Activated effector memory CD4-positive, alpha-beta T cell treated with anti-CD3 and anti-CD28 coated beads, Interleukin-2, amount 50 U/mL, for 16 hours (primary cell): Measurements from ENCODE around the gene RASGEF1B.
"Not testable (repeated sequence)": the region's sequence is repeated elsewhere in the genome, so short reads cannot be mapped to it uniquely, and the experiment has no call there.

Experiments used
- DNase-seq: peaks from one replicate; pipeline ENCODE4 v3.0.0-alpha.2; 2020

Gene RASGEF1B

DNA sequence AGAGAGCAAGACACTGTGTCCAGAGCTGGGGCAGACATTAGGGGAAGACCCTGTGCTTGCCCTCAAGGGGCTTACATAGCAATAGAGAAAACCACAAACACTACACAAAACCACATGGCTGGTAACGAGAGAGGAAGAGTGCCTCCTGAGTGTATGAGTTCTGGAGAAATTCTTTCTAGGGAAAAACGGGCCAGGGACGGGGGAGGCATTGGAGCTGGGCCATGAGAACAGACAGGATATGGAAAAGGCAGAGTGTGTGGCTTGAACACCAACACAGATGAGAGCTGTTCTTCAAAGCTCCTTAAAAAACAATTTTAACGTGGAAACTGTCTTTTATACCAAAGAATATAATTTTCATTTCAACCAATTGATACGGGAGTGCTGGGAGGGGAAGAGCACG is 42.7 kb downstream of the RASGEF1B start:
- DNase-seq: no peak

DNA sequence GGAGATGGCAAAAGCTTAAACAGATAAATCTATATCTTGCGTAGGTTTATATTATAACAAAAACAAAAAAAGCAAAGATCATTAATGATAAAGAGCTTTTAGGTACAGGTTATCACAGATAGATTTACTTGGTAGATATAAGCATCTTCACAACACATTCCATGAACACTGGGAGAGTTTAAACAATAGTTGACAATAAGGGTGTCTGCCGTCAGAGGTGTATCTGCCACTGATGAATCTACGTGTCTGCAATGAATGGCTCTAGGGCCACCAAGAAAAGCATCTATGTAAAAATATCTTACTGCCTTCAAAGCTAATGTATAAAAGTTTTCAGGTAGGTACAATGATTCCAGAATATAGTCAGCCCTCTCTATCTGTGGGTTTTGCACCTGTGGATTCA is 43.7 kb downstream of the RASGEF1B start:
- no peak for DNase-seq

DNA sequence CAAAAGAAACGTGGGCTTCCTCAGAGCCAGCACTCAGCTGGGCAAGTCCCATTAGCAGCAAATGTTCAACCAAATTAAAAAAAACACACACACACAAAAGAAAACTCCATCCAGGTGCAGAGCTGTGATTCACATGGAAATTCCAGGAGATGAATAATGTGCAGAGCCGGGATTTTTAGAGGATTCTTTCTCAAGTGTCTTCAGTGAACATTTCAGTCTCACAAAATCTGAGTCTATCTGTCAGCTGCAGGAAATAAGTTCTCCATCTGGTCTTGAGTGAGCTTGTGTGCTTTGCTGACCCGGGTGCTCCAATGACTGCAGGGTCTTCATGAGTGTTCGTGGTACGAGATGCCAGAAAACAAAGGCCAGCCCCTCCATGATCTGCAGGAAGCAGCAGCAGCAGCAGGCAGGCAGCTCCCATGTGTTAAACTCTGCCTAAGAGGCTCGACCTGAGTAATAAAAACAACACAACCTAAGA is 44.3 kb downstream of the RASGEF1B start:
- DNase-seq: no peak

- DNase-seq: no peak
Observed at GRCh38 chr4:81426770-81427289, 44.9 kb downstream of the RASGEF1B start.

- no peak for DNase-seq
Observed at GRCh38 chr4:81424816-81425755, 46.6 kb downstream of the RASGEF1B start.

DNA sequence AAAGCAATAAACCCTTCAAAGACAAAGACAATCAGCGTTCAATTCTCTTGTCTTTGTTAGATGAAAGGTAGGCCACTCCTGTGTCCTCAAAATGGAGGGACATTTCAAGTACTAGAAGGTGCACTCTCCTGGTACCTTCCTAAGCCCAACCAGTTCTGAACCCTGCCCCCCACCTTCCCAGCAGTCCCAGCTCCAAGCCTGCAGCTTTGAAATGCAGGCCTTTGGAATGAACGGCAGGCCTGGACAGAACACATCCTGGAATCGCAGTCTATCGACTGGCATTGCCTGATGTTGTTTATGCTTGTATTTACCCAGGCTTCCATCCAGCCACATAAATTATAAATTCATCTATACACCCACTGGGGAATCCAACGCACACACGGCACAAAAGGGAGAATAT is 47.4 kb downstream of the RASGEF1B start:
- no peak for DNase-seq

- DNase-seq: no peak
Observed at GRCh38 chr4:81422595-81422994, 49.1 kb downstream of the RASGEF1B start.

DNA sequence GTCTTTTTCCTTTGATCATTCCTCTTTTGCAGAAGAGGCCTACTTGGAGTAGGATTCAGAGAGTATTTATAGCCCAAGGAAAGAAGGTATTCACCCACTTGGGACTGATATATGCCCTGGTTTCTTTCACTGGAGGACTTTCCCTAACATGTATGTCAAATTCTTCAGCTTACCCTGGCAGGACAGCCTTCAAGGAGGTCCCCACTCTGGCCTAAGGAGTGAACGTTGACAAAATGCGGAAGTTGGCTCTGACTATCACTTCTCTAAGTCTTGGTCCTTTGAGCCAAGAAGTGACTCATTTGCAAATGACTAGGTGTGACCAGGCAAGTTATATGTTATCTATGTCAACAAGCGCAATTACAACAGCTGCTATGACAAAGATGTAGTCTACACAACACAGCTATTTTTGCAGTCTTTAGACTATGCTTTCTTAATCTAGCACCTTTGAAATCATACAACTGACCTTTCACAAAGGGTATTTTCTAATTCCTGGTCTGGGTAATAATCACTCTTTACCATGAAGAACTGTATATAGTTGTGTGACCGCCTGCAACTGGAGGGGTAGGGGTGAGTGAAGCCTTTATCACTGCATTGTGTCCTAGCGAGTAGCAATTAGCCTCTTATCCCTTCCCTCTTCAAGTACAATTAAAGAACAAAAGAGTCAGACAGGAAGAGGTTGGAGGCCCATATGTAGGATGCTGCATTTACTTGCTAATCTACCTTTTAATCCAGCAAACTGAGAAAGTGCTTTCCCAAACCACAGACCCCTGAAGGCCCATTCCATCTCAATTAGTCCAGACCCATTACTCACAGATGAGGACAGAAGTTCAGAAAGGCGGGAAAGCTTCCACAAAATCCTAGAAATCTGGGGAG is 50.1 kb downstream of the RASGEF1B start:
- no peak for DNase-seq

GRCh38 chr4:81418572-81418971 is 53.1 kb downstream of the RASGEF1B start:
- DNase-seq: no peak

DNA sequence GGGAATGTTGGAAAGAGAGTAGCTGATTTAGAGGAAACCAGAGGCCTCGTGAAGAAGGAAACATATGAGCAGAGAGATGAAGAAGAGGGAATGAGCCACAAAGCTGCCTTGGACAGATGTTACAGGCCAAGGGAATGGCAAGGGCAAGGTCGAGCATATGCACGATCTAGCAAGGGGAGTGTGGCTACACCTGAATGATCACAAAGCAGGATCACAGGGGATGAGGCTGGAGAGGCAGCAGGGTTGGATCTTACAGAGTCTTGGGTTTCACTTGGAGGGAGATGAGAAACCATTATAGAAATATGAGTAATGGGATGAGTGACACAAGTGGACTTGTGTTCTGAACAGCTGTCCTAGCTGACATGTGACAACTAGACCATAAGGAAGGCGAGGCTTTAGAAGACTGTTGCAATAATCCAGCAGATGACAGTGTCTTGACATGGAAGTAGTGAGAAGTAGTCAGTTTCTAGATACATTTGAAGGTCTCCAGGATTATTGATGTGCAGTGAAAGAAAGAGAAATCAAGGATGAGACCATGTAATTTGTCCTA is 58.7 kb downstream of the RASGEF1B start:
- DNase-seq: no peak

GRCh38 chr4:81410680-81411079 is 61.0 kb downstream of the RASGEF1B start:
- no peak for DNase-seq

GRCh38 chr4:81409836-81410235 is 61.9 kb downstream of the RASGEF1B start:
- no peak for DNase-seq

GRCh38 chr4:81408341-81408740 is 63.4 kb downstream of the RASGEF1B start:
- no peak for DNase-seq

GRCh38 chr4:81407726-81408125 is 64.0 kb downstream of the RASGEF1B start:
- DNase-seq: no peak

- not testable (repeated sequence) for DNase-seq
Observed at GRCh38 chr4:81406481-81406880, 65.2 kb downstream of the RASGEF1B start.

DNA sequence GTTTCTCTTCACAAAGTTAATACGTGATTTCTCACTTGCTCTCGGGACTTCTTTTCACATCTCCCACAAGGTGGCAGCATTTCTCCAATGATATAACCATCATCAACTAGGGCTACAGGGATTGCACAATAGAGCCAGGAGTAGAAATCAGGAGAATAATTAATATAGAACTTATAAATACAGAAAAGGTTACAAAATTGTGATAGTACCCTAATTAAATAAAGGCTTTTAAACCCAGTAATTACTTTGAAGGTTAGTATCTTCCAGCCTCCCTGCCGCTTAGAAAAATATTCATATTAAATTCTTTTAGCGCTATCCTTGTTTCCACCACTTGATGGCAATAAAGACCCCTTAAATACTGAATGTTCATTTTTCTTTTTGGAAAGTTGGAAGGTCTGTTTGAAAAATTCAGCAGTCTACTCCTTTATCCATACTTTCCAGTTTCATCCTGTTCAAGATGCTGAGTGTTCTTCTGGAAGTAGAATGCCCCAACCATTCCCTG is 65.8 kb downstream of the RASGEF1B start:
- no peak for DNase-seq

DNA sequence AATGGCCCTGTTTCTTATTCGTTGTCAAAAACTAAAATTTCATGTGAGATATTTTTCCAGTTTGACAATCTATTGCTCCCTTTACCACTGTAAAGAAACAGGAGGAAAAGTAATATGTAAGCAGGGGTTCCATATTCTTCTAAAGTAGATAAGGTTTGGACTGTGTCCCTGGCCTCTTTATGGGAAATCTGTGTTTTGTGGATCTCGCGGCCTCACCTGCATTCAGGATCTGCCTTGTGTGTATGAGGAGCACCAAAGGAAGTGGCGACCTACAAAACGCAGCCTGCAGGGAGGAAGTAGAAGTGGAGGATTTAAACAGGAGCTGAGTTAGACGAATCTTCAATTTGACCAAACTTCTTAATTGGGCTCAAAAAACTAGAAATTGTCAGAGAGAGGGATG is 67.0 kb downstream of the RASGEF1B start:
- no peak for DNase-seq

DNA sequence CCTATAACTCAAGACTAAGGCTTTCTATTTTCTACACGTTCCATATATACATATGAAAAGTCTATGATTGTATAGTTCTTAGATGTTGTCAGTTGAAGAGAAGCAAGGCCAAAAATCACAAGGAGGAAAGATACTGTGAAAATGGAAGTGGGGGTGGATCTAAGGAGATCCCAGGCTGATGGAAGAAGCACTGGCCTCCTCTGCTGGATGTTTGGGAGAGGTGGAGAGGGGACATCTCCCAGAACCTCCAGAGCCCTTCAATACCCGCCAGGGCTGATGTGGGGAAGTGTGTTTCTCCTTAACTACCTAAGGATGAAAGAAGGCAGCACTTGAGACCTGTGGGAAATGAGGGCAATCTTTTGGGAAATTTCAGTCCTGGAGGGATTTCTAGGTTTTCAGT is 67.4 kb downstream of the RASGEF1B start:
- DNase-seq: no peak

GRCh38 chr4:81399306-81400086 is 72.2 kb downstream of the RASGEF1B start:
- DNase-seq: no peak

DNA sequence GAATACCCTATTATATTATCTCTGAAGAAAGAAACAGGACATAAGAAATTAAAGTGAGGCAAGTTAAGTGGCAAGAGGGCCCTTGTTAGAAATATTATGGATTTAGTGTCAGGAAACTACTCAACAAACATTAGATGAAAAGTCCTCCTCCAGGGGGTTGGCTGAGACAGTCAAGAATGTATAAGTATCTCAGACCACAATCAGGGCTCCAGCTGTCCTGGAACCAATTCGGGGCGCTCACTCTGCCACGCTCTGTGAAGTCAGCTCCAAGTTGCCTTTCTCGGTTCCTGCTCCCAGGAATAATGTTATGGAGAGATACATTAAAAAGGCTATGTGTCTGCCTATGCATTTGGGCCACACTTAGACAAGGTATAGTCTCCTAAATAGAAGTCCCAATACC is 73.3 kb downstream of the RASGEF1B start:
- no peak for DNase-seq

- DNase-seq: no peak
Observed at GRCh38 chr4:81397635-81398034, 74.1 kb downstream of the RASGEF1B start.

GRCh38 chr4:81395239-81395638 is 76.5 kb downstream of the RASGEF1B start:
- DNase-seq: no peak
